Measurements from ENCODE around the gene OXNAD1. TPM values are rescaled to one million over a fixed set of nuclear protein-coding genes. Genes with fewer than 3 reads are reported as not detected.
A peak's percentile ranks its signal among the peaks of the same experiment; 100 is the strongest.

OXNAD1 gene
- total and polyA plus RNA-seq, 7 donors: 11.3 to 23.1 (median 14.4) TPM

DNA sequence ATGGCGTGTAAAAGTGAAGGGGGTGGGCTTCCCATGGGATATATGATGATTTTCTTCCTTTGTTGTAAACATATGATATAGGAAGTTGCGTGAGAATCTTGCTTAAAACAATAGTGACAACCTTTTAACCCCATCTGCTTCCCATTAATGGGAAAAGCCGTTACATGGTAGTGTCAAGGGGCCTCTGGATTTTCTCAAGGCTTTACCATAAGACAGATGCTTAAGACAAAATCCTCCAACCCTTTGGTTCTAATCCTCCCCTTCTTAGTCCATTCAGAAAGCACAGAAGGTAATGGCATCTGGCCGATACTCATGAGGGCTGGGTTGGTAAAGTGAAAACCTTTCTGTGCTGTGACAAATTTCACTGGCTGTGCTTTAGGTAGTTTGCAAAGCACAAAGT lies 25.2 kb upstream of the OXNAD1 start:
- 78 to 81% methylated on average over 4 of the region's 4 CpGs for WGBS, 2 donors
- no peaks in the 10 kb centered on the region for H3K27me3 ChIP-seq
- H3K9me3 ChIP-seq: no peaks in the 10 kb centered on the region
- DNase-seq: no peak
- peak overlapping the region in 1 of 4 donors; percentile 55 for H3K27ac ChIP-seq
- no peaks in the 10 kb centered on the region for H3K36me3 ChIP-seq
- intact Hi-C loops (cut with DNase I): no loop called here
- H3K4me3 ChIP-seq: no peak overlapping the region
- no peak for TF ChIP-seq POLR2AphosphoS5 (IDR thresholded peaks at IDR 0.05)
- TF ChIP-seq POLR2A (IDR thresholded peaks at IDR 0.05): no peak
- TF ChIP-seq EP300 (IDR thresholded peaks at IDR 0.05): no peak
- TF ChIP-seq, protein P1, sequence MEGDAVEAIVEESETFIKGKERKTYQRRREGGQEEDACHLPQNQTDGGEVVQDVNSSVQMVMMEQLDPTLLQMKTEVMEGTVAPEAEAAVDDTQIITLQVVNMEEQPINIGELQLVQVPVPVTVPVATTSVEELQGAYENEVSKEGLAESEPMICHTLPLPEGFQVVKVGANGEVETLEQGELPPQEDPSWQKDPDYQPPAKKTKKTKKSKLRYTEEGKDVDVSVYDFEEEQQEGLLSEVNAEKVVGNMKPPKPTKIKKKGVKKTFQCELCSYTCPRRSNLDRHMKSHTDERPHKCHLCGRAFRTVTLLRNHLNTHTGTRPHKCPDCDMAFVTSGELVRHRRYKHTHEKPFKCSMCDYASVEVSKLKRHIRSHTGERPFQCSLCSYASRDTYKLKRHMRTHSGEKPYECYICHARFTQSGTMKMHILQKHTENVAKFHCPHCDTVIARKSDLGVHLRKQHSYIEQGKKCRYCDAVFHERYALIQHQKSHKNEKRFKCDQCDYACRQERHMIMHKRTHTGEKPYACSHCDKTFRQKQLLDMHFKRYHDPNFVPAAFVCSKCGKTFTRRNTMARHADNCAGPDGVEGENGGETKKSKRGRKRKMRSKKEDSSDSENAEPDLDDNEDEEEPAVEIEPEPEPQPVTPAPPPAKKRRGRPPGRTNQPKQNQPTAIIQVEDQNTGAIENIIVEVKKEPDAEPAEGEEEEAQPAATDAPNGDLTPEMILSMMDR (IDR thresholded peaks at IDR 0.05): no peak
- peaks cover 0 to 15% (median 4%) of the 10 kb centered on the region in 4 donors for H3K4me1 ChIP-seq

DNA sequence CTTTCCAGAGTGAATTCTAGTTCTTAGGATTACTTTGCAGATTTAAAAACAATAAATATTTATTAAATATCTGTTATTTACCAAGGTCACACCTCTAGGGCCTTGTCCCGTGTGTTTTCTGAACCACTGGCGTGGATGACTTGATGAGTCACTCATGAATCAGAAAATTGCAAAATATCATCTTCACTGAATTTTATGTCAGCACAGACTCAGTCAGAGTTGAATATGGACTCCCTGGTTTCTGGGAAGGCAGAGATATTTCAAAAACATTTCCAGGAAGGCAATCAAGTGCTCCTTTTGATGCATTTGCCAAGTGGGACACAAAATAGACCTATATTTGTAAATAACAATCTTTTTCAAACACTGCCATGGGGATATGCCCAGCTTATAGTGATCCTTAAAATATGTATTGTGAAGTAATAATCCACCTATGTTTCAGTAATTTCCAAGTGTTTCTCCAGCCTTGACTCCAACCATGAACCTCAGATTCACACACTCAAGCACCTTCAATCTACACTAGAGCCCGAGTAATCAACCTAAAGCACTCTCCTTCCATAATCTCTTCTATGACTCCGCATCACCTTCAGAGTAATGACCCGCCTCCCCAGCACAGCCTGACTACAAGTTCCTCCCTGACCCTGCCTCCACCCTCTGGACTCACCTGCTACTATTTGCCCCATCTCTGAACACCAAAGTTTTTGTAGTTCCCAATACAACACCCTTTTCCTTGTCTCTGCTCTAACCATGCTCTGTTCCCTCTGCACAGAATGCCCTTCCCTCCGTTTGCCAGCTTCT lies 24.6 kb upstream of the OXNAD1 start:
- intact Hi-C loops (cut with DNase I): no loop called here
- DNase-seq: no peak
- no peaks in the 10 kb centered on the region for H3K36me3 ChIP-seq
- no peak overlapping the region for H3K4me3 ChIP-seq
- peaks cover 0 to 21% (median 4%) of the 10 kb centered on the region in 4 donors for H3K4me1 ChIP-seq
- TF ChIP-seq POLR2A (IDR thresholded peaks at IDR 0.05) (no peak), POLR2AphosphoS5 (IDR thresholded peaks at IDR 0.05) (peak in 3 of 4 donors; percentile 10 to 46 (median 25))
- 78 to 81% methylated on average over 6 of the region's 6 CpGs for WGBS, 2 donors
- no peaks in the 10 kb centered on the region for H3K9me3 ChIP-seq
- peak overlapping the region in 1 of 4 donors; percentile 55 for H3K27ac ChIP-seq
- H3K27me3 ChIP-seq: no peaks in the 10 kb centered on the region

DNA sequence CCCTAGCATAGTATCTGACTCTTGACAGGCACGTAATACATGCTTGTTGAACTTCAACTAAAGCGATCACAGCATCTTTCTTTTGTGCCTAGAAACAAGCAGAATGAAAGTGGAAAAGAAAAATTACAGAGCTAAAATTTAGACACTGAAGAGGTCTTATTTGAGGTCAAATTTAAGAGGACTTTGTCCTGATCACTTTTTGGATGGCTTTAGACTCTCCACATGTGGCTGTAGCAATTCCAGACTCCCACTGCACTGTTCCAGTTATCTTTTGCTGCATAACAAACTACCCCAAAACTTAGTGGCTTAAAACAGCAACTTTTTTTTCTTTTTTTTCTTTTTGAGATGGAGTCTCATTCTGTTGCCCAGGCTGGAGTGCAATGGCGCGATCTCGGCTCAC lies 23.8 kb upstream of the OXNAD1 start:
- intact Hi-C loops (cut with DNase I): no loop called here
- H3K27ac ChIP-seq: peak overlapping the region in 1 of 4 donors; percentile 55
- 97% methylated on average over 5 of the region's 5 CpGs for WGBS, 2 donors

DNA sequence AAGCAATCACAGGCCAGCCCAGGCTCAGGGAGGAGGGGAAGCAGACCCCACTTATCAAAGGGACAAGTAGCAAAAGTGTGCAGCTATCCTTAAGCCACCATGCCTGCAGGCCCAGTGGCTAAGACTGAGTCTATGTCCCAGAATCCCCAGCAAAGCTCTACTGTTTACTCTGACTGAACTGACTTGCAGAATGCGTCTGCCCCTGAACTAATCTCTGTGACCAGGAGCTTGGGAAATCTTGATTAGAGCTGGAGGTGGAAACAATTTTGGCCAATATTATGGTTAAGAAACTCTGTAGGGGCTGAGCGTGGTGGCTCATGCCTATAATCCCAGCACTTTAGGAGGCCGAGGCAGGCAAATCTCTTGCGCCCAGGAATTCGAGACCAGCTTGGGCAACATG lies 22.8 kb upstream of the OXNAD1 start:
- 94 to 96% methylated on average over 5 of the region's 5 CpGs for WGBS, 2 donors
- Histone ChIP-seq H3K36me3 (no peaks in the 10 kb centered on the region), H3K4me3 (no peak overlapping the region), H3K9me3 (no peaks in the 10 kb centered on the region), H3K27me3 (no peaks in the 10 kb centered on the region), H3K4me1 (peaks cover 0 to 23% (median 4%) of the 10 kb centered on the region in 4 donors), H3K27ac (no peak overlapping the region)
- intact Hi-C loops (cut with DNase I): no loop called here
- DNase-seq: no peak
- TF ChIP-seq POLR2AphosphoS5 (IDR thresholded peaks at IDR 0.05) (no peak), EP300 (IDR thresholded peaks at IDR 0.05) (no peak), POLR2A (IDR thresholded peaks at IDR 0.05) (no peak)
- TF ChIP-seq, protein P1 (IDR thresholded peaks at IDR 0.05): no peak

More for the DNA sequence above, 23.8 kb upstream of the OXNAD1 start:
- H3K36me3 ChIP-seq: no peaks in the 10 kb centered on the region
- peaks cover 0 to 21% (median 4%) of the 10 kb centered on the region in 4 donors for H3K4me1 ChIP-seq
- no peaks in the 10 kb centered on the region for H3K9me3 ChIP-seq
- DNase-seq: no peak
- H3K4me3 ChIP-seq: no peak overlapping the region
- TF ChIP-seq POLR2AphosphoS5 (IDR thresholded peaks at IDR 0.05): no peak
- no peak for TF ChIP-seq EP300 (IDR thresholded peaks at IDR 0.05)
- TF ChIP-seq, protein P1 (IDR thresholded peaks at IDR 0.05): no peak
- no peak for TF ChIP-seq POLR2A (IDR thresholded peaks at IDR 0.05)
- no peaks in the 10 kb centered on the region for H3K27me3 ChIP-seq

DNA sequence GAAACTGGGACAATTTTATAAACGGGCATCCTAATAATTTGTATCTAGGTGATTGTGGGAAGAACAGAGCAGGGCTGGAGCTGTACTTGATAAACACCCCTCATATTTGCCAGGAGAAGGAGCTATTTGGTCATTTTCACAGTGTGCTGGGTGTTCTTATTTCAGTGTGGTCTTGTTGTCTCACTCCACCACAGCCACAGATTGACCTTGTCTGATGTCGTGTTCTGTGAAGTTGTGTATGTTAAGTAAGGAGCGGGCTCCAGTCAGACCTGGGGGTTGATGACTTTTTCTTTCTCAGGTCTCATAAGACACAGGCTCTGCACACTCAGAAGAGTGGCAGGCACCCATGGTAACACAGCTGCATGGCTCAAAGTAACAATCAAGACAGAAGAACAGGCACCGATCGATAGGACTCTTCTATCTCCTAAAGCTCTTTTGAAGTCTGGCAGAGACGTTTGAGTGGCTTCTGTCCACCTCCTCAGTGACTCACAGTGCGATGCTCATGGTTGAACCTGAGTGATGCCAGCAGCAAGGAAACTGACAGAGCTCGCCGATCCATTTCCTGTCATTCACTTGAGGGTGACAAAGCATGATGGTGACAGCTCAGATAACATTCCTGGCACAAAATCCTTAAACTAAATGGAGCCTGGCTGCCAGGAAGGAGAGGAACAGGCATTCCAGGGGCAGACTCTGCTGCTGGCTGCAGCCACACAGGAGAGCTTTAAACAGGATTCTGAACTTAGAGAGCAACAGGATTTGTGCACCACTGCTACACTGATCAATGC lies 21.1 kb upstream of the OXNAD1 start:
- Histone ChIP-seq H3K4me1 (peaks cover 0 to 27% (median 4%) of the 10 kb centered on the region in 4 donors), H3K27me3 (no peaks in the 10 kb centered on the region), H3K9me3 (no peaks in the 10 kb centered on the region), H3K4me3 (no peak overlapping the region), H3K36me3 (no peaks in the 10 kb centered on the region), H3K27ac (no peak overlapping the region)
- no peak for DNase-seq
- no peak for TF ChIP-seq EP300 (IDR thresholded peaks at IDR 0.05)
- TF ChIP-seq, protein P1 (IDR thresholded peaks at IDR 0.05): no peak
- no peak for TF ChIP-seq POLR2AphosphoS5 (IDR thresholded peaks at IDR 0.05)
- TF ChIP-seq POLR2A (IDR thresholded peaks at IDR 0.05): no peak
- intact Hi-C loops (cut with DNase I): no loop called here
- 72 to 85% methylated on average over 9 of the region's 9 CpGs for WGBS, 2 donors
